Neural progenitor cell (in vitro differentiated cells): ENCODE results near the gene INTS11. TPM values are rescaled to one million over a fixed set of nuclear protein-coding genes. Genes with fewer than 3 reads are reported as not detected.
A peak's percentile ranks its signal among the peaks of the same experiment; 100 is the strongest.

Experiments used
- DNase-seq: peaks from one replicate; pipeline ENCODE4 v3.0.0-alpha.2; 2016; ENCODE audit warnings: low spot score
- H2AFZ ChIP-seq: fragments of 200-600 bp; sonication (generic); replicated peaks from 2 replicates; pipeline ENCODE4 v1.6.1; 2016; ENCODE audit warnings: antibody characterized with exemption
- H3F3A ChIP-seq: fragments of 200-600 bp; sonication (generic); 2 replicates; pipeline ENCODE4 v1.6.1; 2016; ENCODE audit warnings: antibody characterized with exemption, low read depth
- H3K27ac ChIP-seq: fragments of 200-600 bp; sonication (generic); 2 replicates; pipeline ENCODE4 v1.5.1; 2016; ENCODE audit warnings: mild to moderate bottlenecking
- H3K27me3 ChIP-seq: fragments of 200-600 bp; sonication (generic); 2 replicates; pipeline ENCODE4 v1.6.1; 2016; ENCODE audit warnings: mild to moderate bottlenecking, moderate library complexity
- H3K36me3 ChIP-seq: fragments of 200-600 bp; sonication (generic); 2 replicates; pipeline ENCODE4 v1.5.1; 2016
- H3K4me1 ChIP-seq: fragments of 200-600 bp; sonication (generic); 2 replicates; pipeline ENCODE4 v1.6.1; 2016; ENCODE audit warnings: mixed run types
- H3K4me2 ChIP-seq: fragments of 200-600 bp; sonication (generic); 2 replicates; pipeline ENCODE4 v1.6.1; 2016
- H3K4me3 ChIP-seq: fragments of 200-600 bp; sonication (generic); 2 replicates; pipeline ENCODE4 v1.5.1; 2016
- H3K79me2 ChIP-seq: fragments of 200-600 bp; sonication (generic); 2 replicates; pipeline ENCODE4 v1.6.1; 2016; ENCODE audit warnings: low read depth
- H3K9ac ChIP-seq: fragments of 200-600 bp; sonication (generic); 2 replicates; pipeline ENCODE4 v1.6.1; 2016
- H3K9me3 ChIP-seq: fragments of 200-600 bp; sonication (generic); 2 replicates; pipeline ENCODE4 v1.5.1; 2016; ENCODE audit warnings: low read depth
- H4K20me1 ChIP-seq: fragments of 200-600 bp; sonication (generic); 2 replicates; pipeline ENCODE4 v1.6.1; 2016; ENCODE audit warnings: low read depth
- H3K27ac Mint-ChIP-seq: 3 replicates; pipeline ENCODE4 v1.8.0; 2021; ENCODE audit warnings: mixed read lengths
- H3K27me3 Mint-ChIP-seq: 2 replicates; pipeline ENCODE4 v1.8.0; 2022; ENCODE audit warnings: low read depth, mild to moderate bottlenecking, inconsistent platforms, moderate library complexity, mixed read lengths; ENCODE audit not compliant: insufficient read depth
- H3K36me3 Mint-ChIP-seq: 3 replicates; pipeline ENCODE4 v1.8.0; 2021; ENCODE audit warnings: mixed read lengths
- H3K4me1 Mint-ChIP-seq: 3 replicates; pipeline ENCODE4 v1.8.0; 2021; ENCODE audit warnings: mixed read lengths
- H3K4me3 Mint-ChIP-seq: 3 replicates; pipeline ENCODE4 v1.8.0; 2021; ENCODE audit warnings: mild to moderate bottlenecking, moderate library complexity, mixed read lengths
- H3K9me3 Mint-ChIP-seq: 3 replicates; pipeline ENCODE4 v1.8.0; 2020; ENCODE audit warnings: mixed read lengths
- CTCF ChIP-seq: fragments of 200-600 bp; sonication (generic); IDR thresholded peaks from 2 replicates; pipeline ENCODE4 v1.5.1; 2017; ENCODE audit warnings: antibody characterized with exemption, mild to moderate bottlenecking
- EZH2 ChIP-seq: fragments of 200-600 bp; sonication (generic); IDR thresholded peaks from 2 replicates; pipeline ENCODE4 v1.6.1; 2017; ENCODE audit warnings: antibody characterized with exemption, mild to moderate bottlenecking, moderate library complexity
- EZH2phosphoT487 ChIP-seq: fragments of 200-600 bp; sonication (generic); IDR thresholded peaks from 2 replicates; pipeline ENCODE4 v1.6.1; 2017; ENCODE audit warnings: antibody characterized with exemption
- total RNA-seq: library from RNA; depleted of rRNA; stranded (reverse); fragments of >200 nt; gene quantifications from 2 replicates; pipeline ENCODE4 v1.2.3, GENCODE V29; 2015; ENCODE audit warnings: low replicate concordance

The INTS11 gene
- total RNA-seq, 1 donor from 2014 or later, result 62.4 TPM

DNA sequence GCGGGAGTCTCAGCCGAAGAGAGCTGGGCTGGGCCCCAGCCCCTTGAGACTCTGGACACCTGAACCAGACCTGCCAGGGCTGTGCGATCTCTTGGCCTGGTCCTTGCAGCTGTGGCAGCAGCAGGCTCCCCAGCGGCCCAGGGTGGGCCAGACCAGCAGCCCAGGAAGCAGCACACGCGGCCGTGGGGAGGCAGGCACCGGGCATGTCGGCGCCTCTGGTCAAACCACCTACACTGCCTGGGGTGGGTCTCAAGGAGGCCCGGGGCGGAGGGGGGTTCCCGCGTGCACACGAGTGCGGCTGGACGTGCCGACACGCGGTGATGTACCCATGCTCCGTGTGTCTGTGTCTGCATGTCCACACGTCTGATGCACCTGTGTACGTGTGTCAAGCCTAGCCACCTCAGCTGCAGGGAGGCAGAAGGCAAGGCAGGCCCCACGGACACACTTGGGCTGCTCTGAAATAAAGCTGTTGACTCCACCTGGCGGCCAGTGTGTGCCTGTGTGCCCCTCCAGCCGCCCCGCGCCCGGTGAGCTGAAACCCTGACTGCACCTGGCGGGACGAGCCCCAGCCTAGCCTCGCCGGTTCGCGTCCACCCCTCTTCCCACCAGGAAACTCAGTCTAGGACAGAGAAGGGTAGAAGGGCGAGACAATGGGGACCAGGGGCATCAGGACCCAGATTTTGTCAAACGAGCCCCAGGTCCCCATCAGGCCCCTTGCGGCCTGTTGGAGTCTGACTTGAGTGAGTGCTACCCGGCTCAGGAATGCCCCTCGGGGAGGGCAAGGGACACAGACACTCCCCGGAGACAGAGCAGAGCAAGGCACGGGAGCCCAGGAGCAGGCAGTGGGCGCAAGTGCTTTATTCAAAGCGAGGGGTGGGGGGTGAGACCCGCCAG is 32.7 kb downstream of the INTS11 start:
- Mint-ChIP-seq H3K27ac (no peak overlapping the region), H3K4me3 (no peak overlapping the region)
- H3K9ac ChIP-seq, result no peak overlapping the region

DNA sequence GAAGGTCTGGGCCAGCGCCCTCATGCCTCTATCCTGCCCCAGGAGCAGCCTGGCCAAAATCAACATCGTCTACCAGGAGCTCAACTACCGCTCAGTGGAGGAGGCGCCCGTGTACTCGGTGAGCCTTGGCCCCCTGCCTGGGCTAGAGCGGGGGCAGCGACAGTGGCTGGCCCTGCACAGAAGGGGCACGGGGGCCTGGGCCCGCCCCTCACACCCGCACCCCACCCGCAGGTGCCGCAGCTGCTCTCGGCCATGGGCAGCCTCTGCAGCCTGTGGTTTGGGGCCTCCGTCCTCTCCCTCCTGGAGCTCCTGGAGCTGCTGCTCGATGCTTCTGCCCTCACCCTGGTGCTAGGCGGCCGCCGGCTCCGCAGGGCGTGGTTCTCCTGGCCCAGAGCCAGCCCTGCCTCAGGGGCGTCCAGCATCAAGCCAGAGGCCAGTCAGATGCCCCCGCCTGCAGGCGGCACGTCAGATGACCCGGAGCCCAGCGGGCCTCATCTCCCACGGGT is 33.4 kb downstream of the INTS11 start:
- Mint-ChIP-seq H3K4me1 (no peaks in the 10 kb centered on the region), H3K36me3 (no peaks in the 10 kb centered on the region), H3K27ac (no peak overlapping the region), H3K4me3 (no peak overlapping the region), H3K9me3 (no peaks in the 10 kb centered on the region), H3K27me3 (no peaks in the 10 kb centered on the region)
- no peaks in the 10 kb centered on the region for H3K27me3 ChIP-seq
- no peaks in the 10 kb centered on the region for H3K9me3 ChIP-seq
- H3K4me3 ChIP-seq, result no peak overlapping the region
- no peaks in the 10 kb centered on the region for H3K79me2 ChIP-seq
- no peak overlapping the region for H3K9ac ChIP-seq
- peaks cover 7% of the 10 kb centered on the region for H4K20me1 ChIP-seq
- H3K27ac ChIP-seq, result no peak overlapping the region
- no peak overlapping the region for H3K4me2 ChIP-seq
- H3K4me1 ChIP-seq, result no peaks in the 10 kb centered on the region
- no peak overlapping the region for H2AFZ ChIP-seq
- no peaks in the 10 kb centered on the region for H3K36me3 ChIP-seq
- no peak for DNase-seq
- H3F3A ChIP-seq, result no peaks in the 10 kb centered on the region
- TF ChIP-seq CTCF, result no peak
- TF ChIP-seq EZH2phosphoT487, result no peak
- TF ChIP-seq EZH2, result no peak

More for the DNA sequence above, 32.7 kb downstream of the INTS11 start:
- Mint-ChIP-seq H3K27me3 (no peaks in the 10 kb centered on the region), H3K4me1 (no peaks in the 10 kb centered on the region), H3K36me3 (no peaks in the 10 kb centered on the region), H3K9me3 (no peaks in the 10 kb centered on the region)
- DNase-seq, result peak; percentile 83
- no peaks in the 10 kb centered on the region for H3K79me2 ChIP-seq
- H3K36me3 ChIP-seq, result no peaks in the 10 kb centered on the region
- no peaks in the 10 kb centered on the region for H3K9me3 ChIP-seq
- H4K20me1 ChIP-seq, result peaks cover 7% of the 10 kb centered on the region
- no peak for TF ChIP-seq EZH2
- TF ChIP-seq EZH2phosphoT487, result no peak
- TF ChIP-seq CTCF, result peak; percentile 69
- H3K4me2 ChIP-seq, result no peak overlapping the region
- H3K4me3 ChIP-seq, result no peak overlapping the region
- H3K27me3 ChIP-seq, result no peaks in the 10 kb centered on the region
- H3F3A ChIP-seq, result no peaks in the 10 kb centered on the region
- H2AFZ ChIP-seq, result no peak overlapping the region
- H3K4me1 ChIP-seq, result no peaks in the 10 kb centered on the region
- no peak overlapping the region for H3K27ac ChIP-seq

GRCh38 chr1:1290238-1290731 is 34.2 kb downstream of the INTS11 start:
- H3K27ac Mint-ChIP-seq, result no peak overlapping the region

More at GRCh38 chr1:1290238-1290731, 34.2 kb downstream of the INTS11 start:
- Histone ChIP-seq H3F3A (peaks cover under 1% of the 10 kb centered on the region), H4K20me1 (peaks cover 7% of the 10 kb centered on the region), H3K9me3 (no peaks in the 10 kb centered on the region), H3K79me2 (no peaks in the 10 kb centered on the region), H3K36me3 (no peaks in the 10 kb centered on the region), H3K4me2 (no peak overlapping the region), H3K4me3 (no peak overlapping the region), H3K4me1 (no peaks in the 10 kb centered on the region), H3K27me3 (no peaks in the 10 kb centered on the region), H3K27ac (no peak overlapping the region), H2AFZ (no peak overlapping the region), H3K9ac (no peak overlapping the region)
- H3K27me3 Mint-ChIP-seq, result no peaks in the 10 kb centered on the region
- TF ChIP-seq EZH2, result no peak
- TF ChIP-seq CTCF, result peak; percentile 59
- H3K9me3 Mint-ChIP-seq, result no peaks in the 10 kb centered on the region
- DNase-seq, result peak; percentile 75
- no peaks in the 10 kb centered on the region for H3K4me1 Mint-ChIP-seq
- H3K4me3 Mint-ChIP-seq, result no peak overlapping the region
- H3K36me3 Mint-ChIP-seq, result no peaks in the 10 kb centered on the region
